ENCODE results near the gene METTL22. TPM values are rescaled to one million over a fixed set of nuclear protein-coding genes. Genes with fewer than 3 reads are reported as not detected.

The METTL22 gene
- total RNA-seq, 1 donor from 2014 or later = 42.3 TPM

DNA sequence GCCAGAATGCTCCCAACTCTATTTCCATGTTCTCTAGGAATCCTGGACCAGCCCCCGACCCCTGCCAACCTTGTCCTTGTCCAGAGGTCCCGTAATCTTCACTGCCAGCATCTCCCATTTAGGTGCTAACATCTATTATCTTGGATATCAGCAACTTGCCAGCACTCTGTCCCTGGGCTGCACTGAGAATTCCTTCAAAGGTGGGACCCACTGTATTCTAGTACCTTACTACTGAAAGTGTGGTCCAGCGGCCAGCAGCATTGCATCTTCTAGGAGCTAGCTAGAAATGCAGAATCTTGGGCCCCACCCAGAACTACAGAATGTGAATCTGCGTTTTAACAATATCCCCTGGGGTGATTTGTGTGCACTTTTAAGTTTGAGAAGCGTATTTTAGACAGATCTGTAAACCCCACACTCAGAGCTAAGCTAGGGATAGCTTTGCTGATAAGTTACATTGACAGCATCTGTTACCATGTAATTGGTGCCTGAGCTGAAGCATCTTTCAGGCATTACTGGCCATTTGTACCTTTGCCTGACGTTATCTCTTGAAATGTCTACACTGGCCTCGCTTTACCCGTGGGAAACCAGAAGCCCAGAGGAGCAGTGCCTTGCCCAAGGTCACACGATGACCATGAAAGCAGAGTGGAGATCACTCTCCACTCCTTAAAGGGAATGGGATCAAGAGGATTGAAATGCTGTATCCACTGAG is 61.2 kb downstream of the METTL22 start:
- Mint-ChIP-seq H3K4me1 (ENCODE audit: unreplicated experiment) (peaks cover 25% of the 10 kb centered on the region), H3K27ac (peak overlapping the region; percentile 68), H3K4me3 (no peak overlapping the region), H3K9me3 (peaks cover 10% of the 10 kb centered on the region), H3K27me3 (no peaks in the 10 kb centered on the region), H3K36me3 (peaks cover 10% of the 10 kb centered on the region)
- no peak for DNase-seq (ENCODE audit: extremely low spot score, unreplicated experiment)
- no peak for TF ChIP-seq CTCF (conservative IDR thresholded peaks at IDR 0.05)

- H3K9me3 Mint-ChIP-seq = peaks cover 8% of the 10 kb centered on the region
Observed at GRCh38 chr16:8683640-8684039, 62.1 kb downstream of the METTL22 start.

GRCh38 chr16:8685617-8686016 is 64.1 kb downstream of the METTL22 start:
- no peak for TF ChIP-seq CTCF (conservative IDR thresholded peaks at IDR 0.05)
- peaks cover 11% of the 10 kb centered on the region for H3K9me3 Mint-ChIP-seq
- H3K4me3 Mint-ChIP-seq = no peak overlapping the region
- no peak overlapping the region for H3K27ac Mint-ChIP-seq
- no peak for DNase-seq (ENCODE audit: extremely low spot score, unreplicated experiment)
- H3K36me3 Mint-ChIP-seq = peaks cover 10% of the 10 kb centered on the region
- H3K27me3 Mint-ChIP-seq = no peaks in the 10 kb centered on the region
- H3K4me1 Mint-ChIP-seq (ENCODE audit: unreplicated experiment) = peaks cover 19% of the 10 kb centered on the region

More at GRCh38 chr16:8683640-8684039, 62.1 kb downstream of the METTL22 start:
- TF ChIP-seq CTCF (conservative IDR thresholded peaks at IDR 0.05) = no peak
- Mint-ChIP-seq H3K27ac (no peak overlapping the region), H3K4me1 (ENCODE audit: unreplicated experiment) (peaks cover 21% of the 10 kb centered on the region), H3K4me3 (no peak overlapping the region), H3K36me3 (peaks cover 6% of the 10 kb centered on the region), H3K27me3 (no peaks in the 10 kb centered on the region)
- no peak for DNase-seq (ENCODE audit: extremely low spot score, unreplicated experiment)

- Mint-ChIP-seq H3K27ac (no peak overlapping the region), H3K4me3 (no peak overlapping the region), H3K9me3 (peaks cover 13% of the 10 kb centered on the region), H3K4me1 (ENCODE audit: unreplicated experiment) (peaks cover 19% of the 10 kb centered on the region), H3K36me3 (peaks cover 12% of the 10 kb centered on the region), H3K27me3 (no peaks in the 10 kb centered on the region)
- no peak for TF ChIP-seq CTCF (conservative IDR thresholded peaks at IDR 0.05)
- DNase-seq (ENCODE audit: extremely low spot score, unreplicated experiment) = no peak
Observed at GRCh38 chr16:8686031-8686621, 64.6 kb downstream of the METTL22 start.

DNA sequence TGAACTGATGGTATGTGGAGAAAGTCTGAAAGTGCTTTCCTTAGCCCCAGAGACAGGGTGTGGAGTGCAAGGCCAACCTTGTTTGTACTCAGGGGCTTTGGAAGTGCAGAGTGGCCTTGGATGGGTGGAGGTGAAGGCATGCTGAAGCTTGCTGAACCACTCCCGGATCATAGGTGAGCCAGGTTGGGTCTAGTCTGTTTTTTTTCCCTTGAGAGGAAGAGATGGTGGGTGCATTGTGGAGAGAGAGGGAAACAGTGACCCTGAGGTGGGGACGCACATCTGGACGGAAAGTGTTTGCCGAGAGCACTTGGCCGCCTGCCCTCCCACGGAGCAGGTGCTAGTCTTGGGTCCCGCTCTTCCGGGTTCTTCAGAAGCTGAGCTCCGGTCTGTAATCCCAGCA is 65.4 kb downstream of the METTL22 start:
- Mint-ChIP-seq H3K27me3 (no peaks in the 10 kb centered on the region), H3K27ac (no peak overlapping the region), H3K4me1 (ENCODE audit: unreplicated experiment) (peaks cover 19% of the 10 kb centered on the region), H3K9me3 (peaks cover 13% of the 10 kb centered on the region), H3K4me3 (no peak overlapping the region), H3K36me3 (peaks cover 12% of the 10 kb centered on the region)
- no peak for DNase-seq (ENCODE audit: extremely low spot score, unreplicated experiment)
- no peak for TF ChIP-seq CTCF (conservative IDR thresholded peaks at IDR 0.05)
